ENCODE measurements around the gene FMN2.

DNA sequence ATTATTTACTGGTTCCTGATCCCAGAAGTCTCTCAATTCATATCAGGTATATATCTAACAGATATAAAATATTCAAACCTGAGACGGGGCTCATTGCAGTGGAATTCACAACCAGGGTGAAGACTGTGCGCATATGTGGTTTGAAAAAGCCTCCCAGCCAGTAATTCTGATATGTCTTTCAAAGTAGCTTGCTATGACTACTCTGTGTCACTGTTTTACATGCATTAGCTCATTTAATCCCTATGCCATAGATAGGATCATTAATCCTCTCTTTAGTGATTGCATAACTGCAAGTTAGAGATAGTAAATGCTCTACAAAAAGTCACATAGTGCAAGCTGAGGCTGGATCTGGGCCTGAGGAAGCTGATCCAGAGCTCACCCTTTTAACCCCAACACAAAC lies 251.4 kb downstream of the FMN2 start:
- TF ChIP-seq, protein P1, sequence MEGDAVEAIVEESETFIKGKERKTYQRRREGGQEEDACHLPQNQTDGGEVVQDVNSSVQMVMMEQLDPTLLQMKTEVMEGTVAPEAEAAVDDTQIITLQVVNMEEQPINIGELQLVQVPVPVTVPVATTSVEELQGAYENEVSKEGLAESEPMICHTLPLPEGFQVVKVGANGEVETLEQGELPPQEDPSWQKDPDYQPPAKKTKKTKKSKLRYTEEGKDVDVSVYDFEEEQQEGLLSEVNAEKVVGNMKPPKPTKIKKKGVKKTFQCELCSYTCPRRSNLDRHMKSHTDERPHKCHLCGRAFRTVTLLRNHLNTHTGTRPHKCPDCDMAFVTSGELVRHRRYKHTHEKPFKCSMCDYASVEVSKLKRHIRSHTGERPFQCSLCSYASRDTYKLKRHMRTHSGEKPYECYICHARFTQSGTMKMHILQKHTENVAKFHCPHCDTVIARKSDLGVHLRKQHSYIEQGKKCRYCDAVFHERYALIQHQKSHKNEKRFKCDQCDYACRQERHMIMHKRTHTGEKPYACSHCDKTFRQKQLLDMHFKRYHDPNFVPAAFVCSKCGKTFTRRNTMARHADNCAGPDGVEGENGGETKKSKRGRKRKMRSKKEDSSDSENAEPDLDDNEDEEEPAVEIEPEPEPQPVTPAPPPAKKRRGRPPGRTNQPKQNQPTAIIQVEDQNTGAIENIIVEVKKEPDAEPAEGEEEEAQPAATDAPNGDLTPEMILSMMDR (IDR thresholded peaks at IDR 0.05), result no peak
- TF ChIP-seq POLR2A (IDR thresholded peaks at IDR 0.05), result no peak

Data from lower leg skin (tissue), 3 donors.